Measurements from ENCODE around the gene TJAP1. TPM values are rescaled to one million over a fixed set of nuclear protein-coding genes. Genes with fewer than 3 reads are reported as not detected.
"Not testable (repeated sequence)": the region's sequence is repeated elsewhere in the genome, so short reads cannot be mapped to it uniquely, and the experiment has no call there.

Gene TJAP1
- total RNA-seq, 1 experiment from 2014 or later, result 24.8 TPM

DNA sequence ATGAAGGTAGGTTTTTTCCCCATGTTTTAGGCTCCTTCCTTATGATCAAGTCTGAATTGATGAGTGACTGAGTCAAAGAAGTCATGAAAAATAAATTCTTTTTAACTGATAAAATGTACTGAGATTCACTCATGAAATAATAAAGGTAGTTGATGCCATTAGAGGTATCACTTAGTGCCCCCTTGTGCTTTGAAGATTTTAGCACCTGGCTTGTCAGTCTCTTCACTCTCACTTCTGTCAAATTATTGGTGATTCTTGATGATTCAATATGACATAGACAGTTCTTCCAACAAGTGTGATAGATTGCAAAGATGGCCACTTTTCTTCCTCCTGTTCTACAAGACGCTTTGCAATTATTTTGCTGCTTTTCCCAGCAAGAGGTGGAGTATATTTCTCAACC lies 17.8 kb upstream of the TJAP1 start:
- DNase-seq (ENCODE audit: low read depth in 1 of 2, low spot score in 2 of 2), result no peak
- Histone ChIP-seq H3K36me3 (no peaks in the 10 kb centered on the region; the same call in 1 of the 2 replicates), H3K4me1 (replicated peaks) (peaks cover 15% of the 10 kb centered on the region), H3K9me3 (replicated peaks) (no peaks in the 10 kb centered on the region; the same call in 1 of the 2 replicates), H3K4me3 (no peak overlapping the region), H3K27ac (no peak overlapping the region), H3K27me3 (replicated peaks) (peaks cover 46% of the 10 kb centered on the region)

DNA sequence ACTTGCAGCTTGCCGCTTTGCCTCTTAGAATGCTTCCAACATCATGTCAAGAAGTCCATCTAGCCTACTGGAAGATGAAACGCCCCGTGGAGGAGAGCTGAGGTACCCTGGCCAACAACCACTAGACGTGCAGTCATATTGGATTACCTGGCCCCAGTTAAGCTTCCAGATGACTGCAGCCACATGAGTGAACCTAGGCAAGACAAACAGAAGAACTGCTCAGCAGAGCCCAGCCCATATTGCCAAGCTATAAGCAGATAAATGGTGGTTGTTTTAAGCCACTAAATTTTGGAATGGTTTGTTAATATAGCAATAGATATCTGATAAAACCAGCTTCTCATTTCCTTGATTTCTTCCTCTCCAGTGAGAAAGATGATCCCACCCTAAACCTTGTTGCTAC lies 17.3 kb upstream of the TJAP1 start:
- DNase-seq (ENCODE audit: low read depth in 1 of 2, low spot score in 2 of 2), result no peak
- peaks cover 10% of the 10 kb centered on the region for H3K4me1 ChIP-seq (replicated peaks)
- H3K4me3 ChIP-seq, result no peak overlapping the region
- H3K9me3 ChIP-seq (replicated peaks), result no peaks in the 10 kb centered on the region; the same call in 1 of the 2 replicates
- no peak overlapping the region for H3K27ac ChIP-seq
- H3K36me3 ChIP-seq, result no peaks in the 10 kb centered on the region; the same call in 1 of the 2 replicates
- peaks cover 41% of the 10 kb centered on the region for H3K27me3 ChIP-seq (replicated peaks)

DNA sequence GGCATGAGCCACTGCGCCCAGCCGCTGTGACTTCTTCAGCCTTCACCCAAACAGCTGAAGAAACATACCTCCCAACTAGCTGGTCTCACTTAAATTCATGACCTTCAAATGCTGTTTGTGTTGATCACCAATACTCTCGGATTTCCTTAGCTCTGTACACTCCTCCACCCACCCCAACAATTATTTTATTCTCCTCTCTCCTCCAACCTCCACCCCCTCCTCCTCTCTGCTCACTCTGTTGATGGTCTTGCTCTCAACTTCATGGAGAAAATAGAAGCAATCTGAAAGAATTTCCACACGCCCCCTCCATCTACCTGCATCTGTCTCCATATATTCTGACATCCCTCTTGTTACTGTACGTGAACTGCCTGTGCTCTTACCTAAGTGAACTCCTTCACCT lies 15.4 kb upstream of the TJAP1 start:
- H3K36me3 ChIP-seq, result no peaks in the 10 kb centered on the region; the same call in 1 of the 2 replicates
- H3K9me3 ChIP-seq (replicated peaks), result no peaks in the 10 kb centered on the region; the same call in 1 of the 2 replicates
- H3K4me3 ChIP-seq, result no peak overlapping the region
- no peak overlapping the region for H3K27ac ChIP-seq
- H3K4me1 ChIP-seq (replicated peaks), result no peaks in the 10 kb centered on the region
- peaks cover 25% of the 10 kb centered on the region; the same call in 1 of the 2 replicates for H3K27me3 ChIP-seq (replicated peaks)
- no peak for DNase-seq (ENCODE audit: low read depth in 1 of 2, low spot score in 2 of 2)

DNA sequence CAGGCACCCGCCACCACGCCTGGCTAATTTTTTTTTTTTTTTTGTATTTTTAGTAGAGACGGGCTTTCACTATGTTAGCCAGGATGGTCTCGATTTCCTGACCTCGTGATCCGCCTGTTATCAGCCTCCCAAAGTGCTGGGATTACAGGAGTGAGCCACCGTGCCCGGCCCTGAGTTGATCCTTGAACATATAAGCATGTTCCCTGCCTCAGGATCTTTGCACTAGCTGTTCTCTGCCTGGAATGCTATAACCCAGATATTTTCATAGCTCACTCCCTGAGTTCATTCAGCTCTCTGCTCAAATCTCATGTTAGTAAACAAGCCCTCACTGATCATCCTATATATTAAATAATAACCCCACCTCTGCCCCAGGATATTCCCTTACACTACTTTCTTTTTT lies 13.0 kb upstream of the TJAP1 start:
- no peaks in the 10 kb centered on the region; the same call in 1 of the 2 replicates for H3K36me3 ChIP-seq
- H3K4me3 ChIP-seq, result no peak overlapping the region
- H3K4me1 ChIP-seq (replicated peaks), result no peaks in the 10 kb centered on the region
- H3K9me3 ChIP-seq (replicated peaks), result no peaks in the 10 kb centered on the region; the same call in 1 of the 2 replicates
- no peak overlapping the region for H3K27ac ChIP-seq
- no peak for DNase-seq (ENCODE audit: low read depth in 1 of 2, low spot score in 2 of 2)
- H3K27me3 ChIP-seq (replicated peaks), result peaks cover 22% of the 10 kb centered on the region; the same call in 1 of the 2 replicates

DNA sequence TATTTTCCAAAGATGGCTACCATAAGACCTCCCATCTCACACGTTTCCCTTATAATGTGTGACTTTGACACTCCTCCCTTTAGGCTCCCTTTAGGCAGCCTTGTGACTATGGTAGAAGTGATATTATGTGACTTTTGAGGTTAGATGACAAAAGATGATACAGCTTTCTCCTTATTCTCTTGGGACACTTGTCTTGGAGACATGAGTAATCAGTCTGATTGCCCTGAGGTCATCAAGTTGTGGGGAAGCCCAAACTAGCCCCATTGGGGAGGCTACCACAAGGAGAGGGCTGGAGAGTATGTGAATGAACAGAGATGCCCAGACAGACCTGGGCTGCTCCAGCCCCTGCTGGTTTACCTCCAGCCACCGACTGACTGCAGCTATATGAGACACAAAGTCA lies 11.4 kb upstream of the TJAP1 start:
- no peaks in the 10 kb centered on the region for H3K36me3 ChIP-seq
- no peaks in the 10 kb centered on the region for H3K4me1 ChIP-seq (replicated peaks)
- no peak overlapping the region for H3K4me3 ChIP-seq
- no peaks in the 10 kb centered on the region; the same call in 1 of the 2 replicates for H3K9me3 ChIP-seq (replicated peaks)
- no peak overlapping the region for H3K27ac ChIP-seq
- peaks cover 13% of the 10 kb centered on the region; the same call in 1 of the 2 replicates for H3K27me3 ChIP-seq (replicated peaks)
- DNase-seq (ENCODE audit: low read depth in 1 of 2, low spot score in 2 of 2), result no peak

DNA sequence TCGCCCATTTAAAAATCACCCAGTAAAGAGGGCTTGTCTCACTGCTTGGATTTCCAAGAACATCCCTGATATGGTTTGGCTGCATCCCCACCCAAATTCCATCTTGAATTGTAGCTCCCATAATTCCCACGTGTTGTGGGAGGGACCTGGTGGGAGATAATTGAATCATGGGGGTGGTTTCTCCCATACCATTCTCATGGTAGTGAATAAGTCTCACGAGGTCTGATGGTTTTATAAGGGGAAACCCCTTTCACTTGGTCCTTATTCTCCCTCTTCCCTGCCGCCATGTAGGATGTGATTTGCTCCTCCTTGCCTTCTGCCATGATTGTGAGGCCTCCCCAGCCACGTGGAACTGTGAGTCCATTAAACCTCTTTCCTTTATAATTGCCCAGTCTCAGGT lies 10.1 kb upstream of the TJAP1 start:
- not testable (repeated sequence) for H3K36me3 ChIP-seq; H3K27me3 ChIP-seq (replicated peaks); H3K9me3 ChIP-seq (replicated peaks); H3K4me3 ChIP-seq; DNase-seq (ENCODE audit: low read depth in 1 of 2, low spot score in 2 of 2); H3K27ac ChIP-seq; H3K4me1 ChIP-seq (replicated peaks)

DNA sequence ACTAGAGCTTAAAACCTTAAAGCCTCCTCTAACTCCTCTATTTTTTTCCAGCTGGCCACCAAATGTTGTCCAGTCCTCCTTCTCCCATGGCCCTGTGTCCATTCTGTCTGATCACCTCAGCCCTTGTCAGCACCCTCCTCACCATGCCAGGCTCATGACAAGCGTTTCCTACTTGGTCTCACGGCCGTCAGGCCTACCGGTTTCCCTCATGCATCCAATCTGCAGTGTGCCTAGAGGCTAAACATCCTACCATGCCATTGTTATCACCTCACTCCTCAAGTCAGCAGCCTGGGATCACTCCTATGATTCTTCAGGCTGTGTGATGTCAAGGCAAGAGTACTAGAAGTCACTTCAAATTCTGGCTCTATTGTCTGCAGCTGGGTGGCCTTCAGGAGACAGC lies 9.6 kb upstream of the TJAP1 start:
- H3K4me3 ChIP-seq, result no peak overlapping the region
- no peak for DNase-seq (ENCODE audit: low read depth in 1 of 2, low spot score in 2 of 2)
- no peak overlapping the region for H3K27ac ChIP-seq
- peaks cover 9% of the 10 kb centered on the region; the same call in 1 of the 2 replicates for H3K27me3 ChIP-seq (replicated peaks)
- no peaks in the 10 kb centered on the region for H3K9me3 ChIP-seq (replicated peaks)
- no peaks in the 10 kb centered on the region for H3K36me3 ChIP-seq
- H3K4me1 ChIP-seq (replicated peaks), result no peaks in the 10 kb centered on the region

DNA sequence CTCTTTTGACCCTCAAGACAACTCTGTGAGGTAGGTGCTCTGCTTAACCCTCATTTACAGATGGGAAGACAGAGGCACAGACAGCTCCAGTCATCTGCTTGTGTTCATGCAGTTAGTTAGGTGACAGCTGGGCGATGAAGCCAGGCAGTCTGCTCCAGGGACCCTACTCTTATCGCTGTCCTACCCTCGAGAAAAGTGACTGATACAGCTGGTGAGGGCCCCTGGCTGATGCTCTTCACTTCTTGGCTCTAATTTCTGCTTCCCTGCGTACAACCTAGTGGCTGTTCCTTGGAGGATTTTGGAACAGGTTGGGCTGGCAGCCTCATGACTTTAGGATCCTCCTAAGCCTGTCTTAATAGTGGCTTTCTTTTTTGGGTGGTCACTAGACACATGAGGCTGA lies 9.1 kb upstream of the TJAP1 start:
- Histone ChIP-seq H3K9me3 (replicated peaks) (no peaks in the 10 kb centered on the region), H3K36me3 (no peaks in the 10 kb centered on the region), H3K4me1 (replicated peaks) (no peaks in the 10 kb centered on the region), H3K27me3 (replicated peaks) (peaks cover 6% of the 10 kb centered on the region; the same call in 1 of the 2 replicates), H3K27ac (no peak overlapping the region), H3K4me3 (no peak overlapping the region)
- no peak for DNase-seq (ENCODE audit: low read depth in 1 of 2, low spot score in 2 of 2)

DNA sequence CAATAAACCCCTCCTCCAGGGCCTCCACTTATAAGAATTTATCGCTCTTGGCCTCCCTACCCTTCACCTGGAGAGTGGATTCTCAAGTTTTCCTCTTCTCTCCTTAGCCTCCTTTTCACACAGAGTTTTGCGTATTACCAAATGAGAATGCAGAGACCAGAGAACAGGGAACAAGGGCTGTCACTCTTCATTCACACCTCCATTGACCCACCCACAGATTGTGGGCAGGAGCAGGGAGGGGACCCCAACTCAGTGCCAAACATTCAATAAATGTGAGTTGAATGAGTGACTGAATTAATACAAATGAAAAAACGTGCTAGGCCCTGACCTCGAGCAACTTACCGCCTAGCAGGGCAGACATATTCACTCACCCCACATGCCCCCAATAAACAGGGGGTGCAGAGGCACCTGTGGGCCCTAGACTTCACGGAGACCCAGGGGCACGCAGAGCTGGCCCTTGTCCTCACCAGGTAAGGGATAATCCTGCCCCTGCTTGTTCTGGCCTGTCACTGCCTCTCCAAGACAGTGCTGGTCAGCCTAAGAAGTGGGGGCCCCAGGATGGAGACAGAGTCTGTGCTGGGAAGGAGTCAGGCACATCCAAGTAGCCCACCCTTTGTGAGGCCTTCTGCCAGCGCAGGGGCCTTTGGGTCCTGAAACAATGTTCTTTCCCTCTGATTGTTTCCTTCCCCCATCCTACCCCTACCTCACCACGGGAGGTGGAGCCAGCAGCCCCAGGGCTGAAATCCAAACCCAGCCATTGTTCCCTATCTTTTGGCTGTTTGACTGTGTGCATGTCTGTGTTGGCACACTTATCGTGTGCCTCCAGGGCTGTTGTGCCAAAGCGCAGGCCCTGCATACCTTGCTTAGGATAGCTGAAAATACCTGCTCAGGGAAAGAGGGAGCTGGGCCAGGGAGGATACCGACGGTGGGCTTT lies 8.4 kb upstream of the TJAP1 start:
- Histone ChIP-seq H3K36me3 (no peaks in the 10 kb centered on the region), H3K4me3 (no peak overlapping the region), H3K27me3 (replicated peaks) (no peaks in the 10 kb centered on the region), H3K4me1 (replicated peaks) (no peaks in the 10 kb centered on the region), H3K27ac (no peak overlapping the region), H3K9me3 (replicated peaks) (no peaks in the 10 kb centered on the region)
- DNase-seq (ENCODE audit: low read depth in 1 of 2, low spot score in 2 of 2), result no peak

DNA sequence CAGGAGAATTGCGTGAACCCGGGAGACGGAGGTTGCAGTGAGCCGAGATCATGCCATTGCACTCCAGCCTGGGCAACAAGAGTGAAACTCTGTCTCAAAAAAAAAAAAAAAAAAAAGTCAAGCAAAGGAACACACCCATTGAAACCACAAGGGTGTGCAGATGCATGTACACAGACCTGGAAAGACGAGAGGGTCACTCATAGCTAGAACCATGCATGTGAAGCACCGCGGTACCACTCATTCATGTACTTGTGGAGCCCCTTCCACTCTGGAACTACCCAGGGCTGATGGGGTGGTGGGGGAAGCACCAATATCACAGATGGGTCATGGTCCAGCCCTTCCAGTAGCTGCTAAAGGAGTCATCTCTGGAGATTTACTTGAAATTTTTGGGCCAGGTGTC lies 7.4 kb upstream of the TJAP1 start:
- Histone ChIP-seq H3K27ac (no peak overlapping the region), H3K4me1 (replicated peaks) (no peaks in the 10 kb centered on the region), H3K4me3 (no peak overlapping the region), H3K36me3 (no peaks in the 10 kb centered on the region), H3K27me3 (replicated peaks) (no peaks in the 10 kb centered on the region), H3K9me3 (replicated peaks) (no peaks in the 10 kb centered on the region)
- DNase-seq (ENCODE audit: low read depth in 1 of 2, low spot score in 2 of 2), result no peak

DNA sequence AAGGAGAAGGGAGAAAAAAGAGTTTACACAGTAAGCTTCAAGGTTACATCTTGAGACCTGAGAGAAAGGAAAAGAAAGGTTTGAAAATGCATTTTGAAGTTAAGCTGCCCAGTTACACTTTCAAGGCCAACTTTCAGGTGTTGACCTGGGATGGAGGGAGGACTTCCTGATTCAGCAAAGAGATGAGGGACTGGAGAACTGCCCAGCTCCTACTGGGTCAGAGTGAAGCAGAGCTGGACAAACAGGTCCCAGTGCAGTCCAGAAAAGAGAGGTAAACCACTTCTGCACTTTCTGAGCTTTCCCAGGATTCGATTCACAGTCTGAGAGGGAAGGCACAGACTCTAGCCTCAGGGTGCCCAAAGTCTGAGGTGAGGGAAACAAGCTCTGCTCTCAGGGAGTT lies 6.0 kb upstream of the TJAP1 start:
- Histone ChIP-seq H3K36me3 (no peaks in the 10 kb centered on the region), H3K4me1 (replicated peaks) (no peaks in the 10 kb centered on the region), H3K27me3 (replicated peaks) (no peaks in the 10 kb centered on the region), H3K27ac (no peak overlapping the region), H3K9me3 (replicated peaks) (no peaks in the 10 kb centered on the region), H3K4me3 (no peak overlapping the region)
- DNase-seq (ENCODE audit: low read depth in 1 of 2, low spot score in 2 of 2), result no peak

DNA sequence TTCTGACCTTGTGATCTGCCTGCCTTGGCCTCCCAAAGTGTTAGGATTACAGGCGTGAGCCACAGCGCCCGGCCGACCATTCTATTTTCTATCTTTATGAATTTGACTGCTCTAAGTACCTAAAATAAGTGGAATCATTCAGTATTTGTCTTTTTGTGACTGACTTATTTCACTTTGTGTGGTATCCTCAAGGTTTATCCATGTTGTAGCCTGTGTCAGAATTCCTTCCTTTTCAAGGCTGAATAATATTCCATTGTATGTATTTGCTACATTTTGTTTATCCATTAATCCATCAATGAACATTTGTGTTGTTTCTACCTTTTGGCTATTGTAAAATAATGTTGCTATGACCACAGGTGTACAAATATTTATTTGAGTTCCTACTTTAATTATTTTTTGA lies 4.9 kb upstream of the TJAP1 start:
- Histone ChIP-seq H3K4me1 (replicated peaks) (no peaks in the 10 kb centered on the region; the same call in 1 of the 2 replicates), H3K27ac (no peak overlapping the region), H3K4me3 (no peak overlapping the region), H3K9me3 (replicated peaks) (no peaks in the 10 kb centered on the region), H3K36me3 (no peaks in the 10 kb centered on the region), H3K27me3 (replicated peaks) (no peaks in the 10 kb centered on the region)
- no peak for DNase-seq (ENCODE audit: low read depth in 1 of 2, low spot score in 2 of 2)

DNA sequence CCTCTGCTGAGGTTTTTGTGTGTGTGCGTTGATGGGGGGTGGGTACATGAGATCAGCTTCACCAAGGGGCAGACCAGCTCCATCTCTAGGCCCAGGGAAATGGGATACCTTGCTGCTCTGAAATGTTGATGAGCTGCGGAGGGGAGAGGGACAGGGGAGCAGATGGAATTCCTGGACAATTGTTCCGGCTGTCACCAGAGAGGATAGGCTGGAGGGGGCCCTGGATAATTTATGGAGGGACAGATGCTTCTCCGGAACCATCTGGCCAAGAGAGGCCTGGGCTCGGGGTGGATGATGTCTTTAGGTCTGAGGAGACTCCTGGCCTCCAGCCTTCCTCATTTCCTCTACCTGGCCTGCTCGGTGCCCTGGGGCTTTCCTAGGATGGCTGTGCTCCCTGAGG lies 1.9 kb upstream of the TJAP1 start:
- Histone ChIP-seq H3K4me1 (replicated peaks) (peaks cover 9% of the 10 kb centered on the region), H3K4me3 (no peak overlapping the region), H3K36me3 (peaks cover 13% of the 10 kb centered on the region), H3K27ac (no peak overlapping the region), H3K9me3 (replicated peaks) (no peaks in the 10 kb centered on the region), H3K27me3 (replicated peaks) (no peaks in the 10 kb centered on the region)
- no peak for DNase-seq (ENCODE audit: low read depth in 1 of 2, low spot score in 2 of 2)

DNA sequence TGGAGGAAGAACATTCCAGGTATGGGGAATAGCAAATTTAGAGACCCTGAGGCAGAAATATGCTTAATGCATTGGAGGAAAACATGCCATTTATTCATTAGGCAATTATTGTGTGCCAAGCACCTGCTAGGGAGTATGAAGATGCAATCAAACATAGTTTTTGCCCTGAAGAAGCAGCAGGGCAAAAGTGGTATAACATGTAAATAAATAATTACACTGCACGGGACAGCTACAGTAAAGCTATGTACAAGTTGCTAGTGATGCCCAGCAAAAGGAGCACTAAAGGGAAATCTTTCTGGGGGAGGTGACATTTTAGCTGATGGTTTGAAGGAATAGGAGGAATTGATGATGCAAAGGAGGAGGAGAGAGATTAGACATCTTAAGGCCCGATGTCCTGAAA lies 624 bp upstream of the TJAP1 start:
- no peak for DNase-seq (ENCODE audit: low read depth in 1 of 2, low spot score in 2 of 2)
- Histone ChIP-seq H3K36me3 (peaks cover 13% of the 10 kb centered on the region), H3K27ac (no peak overlapping the region), H3K27me3 (replicated peaks) (no peaks in the 10 kb centered on the region), H3K4me1 (replicated peaks) (peaks cover 9% of the 10 kb centered on the region), H3K9me3 (replicated peaks) (no peaks in the 10 kb centered on the region), H3K4me3 (peak overlapping the region; percentile 57; the same call in 1 of the 2 replicates)

Measured in SJSA1 (cell line).